GDM1 (cell line): Measurements from ENCODE around the gene NUTF2.
A peak's percentile ranks its signal among the peaks of the same experiment; 100 is the strongest.
"Not testable (repeated sequence)": the region's sequence is repeated elsewhere in the genome, so short reads cannot be mapped to it uniquely, and the experiment has no call there.

Experiments used
- DNase-seq: peaks from one replicate; lab custom pipeline; 2025; lab: John Stamatoyannopoulos, UW

NUTF2 gene

GRCh38 chr16:67864044-67864443 is 17.3 kb downstream of the NUTF2 start:
- not testable (repeated sequence) for DNase-seq

GRCh38 chr16:67864594-67864993 is 17.9 kb downstream of the NUTF2 start:
- no peak for DNase-seq

- no peak for DNase-seq
Measured at GRCh38 chr16:67865318-67865717, 18.6 kb downstream of the NUTF2 start.

GRCh38 chr16:67868290-67868689 is 21.6 kb downstream of the NUTF2 start:
- DNase-seq: no peak

GRCh38 chr16:67869653-67870052 is 22.9 kb downstream of the NUTF2 start:
- DNase-seq: no peak

- no peak for DNase-seq
Measured at GRCh38 chr16:67871256-67871655, 24.5 kb downstream of the NUTF2 start.

GRCh38 chr16:67872131-67872630 is 25.4 kb downstream of the NUTF2 start:
- DNase-seq: no peak

GRCh38 chr16:67872631-67873434 is 26.1 kb downstream of the NUTF2 start, which contains the start of gene EDC4:
EDC4 (plus strand) TSS chr16:67873052; CDS start chr16:67873262, 210 bp downstream.
- DNase-seq: peak; percentile 45

GRCh38 chr16:67873435-67874370 is 27.0 kb downstream of the NUTF2 start:
- no peak for DNase-seq

GRCh38 chr16:67874372-67874771 is 27.6 kb downstream of the NUTF2 start:
- DNase-seq: no peak

GRCh38 chr16:67877064-67877463 is 30.3 kb downstream of the NUTF2 start:
- DNase-seq: no peak

GRCh38 chr16:67878232-67878631 is 31.5 kb downstream of the NUTF2 start:
- DNase-seq: no peak

GRCh38 chr16:67878846-67879245 is 32.1 kb downstream of the NUTF2 start:
- DNase-seq: no peak

- DNase-seq: no peak
Measured at GRCh38 chr16:67879462-67879861, 32.7 kb downstream of the NUTF2 start.

- no peak for DNase-seq
Measured at GRCh38 chr16:67879936-67880335, 33.2 kb downstream of the NUTF2 start.

GRCh38 chr16:67880584-67880983 is 33.9 kb downstream of the NUTF2 start:
- no peak for DNase-seq

- DNase-seq: no peak
Measured at GRCh38 chr16:67881621-67882161, 35.0 kb downstream of the NUTF2 start.

- no peak for DNase-seq
Measured at GRCh38 chr16:67882374-67883145, 35.8 kb downstream of the NUTF2 start.

GRCh38 chr16:67883146-67883871 is 36.6 kb downstream of the NUTF2 start:
- DNase-seq: no peak

GRCh38 chr16:67883872-67884261 is 37.1 kb downstream of the NUTF2 start:
- DNase-seq: no peak

GRCh38 chr16:67884684-67885083 is 38.0 kb downstream of the NUTF2 start, which contains the start of gene NRN1L:
NRN1L (plus strand) TSS chr16:67884885; CDS start chr16:67884904, 19 bp downstream.
- no peak for DNase-seq
